SK-N-SH treated with all-trans-retinoic acid at 6 μM for 48 hours (cell line): Measurements from ENCODE around the gene COX6A2.

Experiments used
- ATAC-seq: fragments of 200-7000 bp; cut with Tn5 transposase; 3 replicates; pipeline ENCODE4 v1.9.1; 2020; ENCODE audit warnings: mild to moderate bottlenecking, moderate library complexity
- ARNTL ChIP-seq: fragments of 450-650 bp; formaldehyde crosslinking; IDR thresholded peaks from 2 replicates; pipeline ENCODE4 v1.5.0; 2020; ENCODE audit warnings: low read depth, mild to moderate bottlenecking, moderate library complexity, borderline replicate concordance
- BACH2 ChIP-seq: fragments of 250-450 bp; sonication (Bioruptor Pico); IDR thresholded peaks from 2 replicates; pipeline ENCODE4 v1.9.0; 2021; ENCODE audit warnings: mild to moderate bottlenecking, borderline replicate concordance
- CSDC2 ChIP-seq: fragments of 250-450 bp; sonication (Bioruptor Pico); IDR thresholded peaks from 2 replicates; pipeline ENCODE4 v1.5.0; 2020; ENCODE audit warnings: mild to moderate bottlenecking, moderate library complexity
- GLIS3 ChIP-seq: fragments of 250-450 bp; sonication (Bioruptor Pico); IDR thresholded peaks from 2 replicates; pipeline ENCODE4 v1.5.0; 2020; ENCODE audit warnings: mild to moderate bottlenecking, moderate library complexity
- ISL1 ChIP-seq: fragments of 250-450 bp; sonication (Bioruptor Pico); IDR thresholded peaks from 2 replicates; pipeline ENCODE4 v2.1.2; 2022; ENCODE audit warnings: mild to moderate bottlenecking, moderate library complexity
- OSR1 ChIP-seq: fragments of 250-450 bp; sonication (Bioruptor Pico); IDR thresholded peaks from 2 replicates; pipeline ENCODE4 v1.8.0; 2022; ENCODE audit warnings: moderate library complexity, mild to moderate bottlenecking, inconsistent platforms
- PPARA ChIP-seq: fragments of 250-450 bp; sonication (Bioruptor Pico); IDR thresholded peaks from 2 replicates; pipeline ENCODE4 v1.5.0; 2020; ENCODE audit warnings: mild to moderate bottlenecking, borderline replicate concordance
- RARB ChIP-seq: fragments of 250-450 bp; sonication (Bioruptor Pico); IDR thresholded peaks from 2 replicates; pipeline ENCODE4 v1.8.0; 2021; ENCODE audit warnings: mild to moderate bottlenecking, moderate library complexity
- SNAI2 ChIP-seq: fragments of 250-450 bp; sonication (Bioruptor Pico); IDR thresholded peaks from 2 replicates; pipeline ENCODE4 v1.5.0; 2020; ENCODE audit warnings: mild to moderate bottlenecking, moderate library complexity
- TCF4 ChIP-seq: fragments of 250-450 bp; sonication (Bioruptor Pico); IDR thresholded peaks from 2 replicates; pipeline ENCODE4 v1.8.0; 2021; ENCODE audit warnings: mild to moderate bottlenecking, moderate library complexity, borderline replicate concordance
- TOX ChIP-seq: fragments of 250-450 bp; sonication (Bioruptor Pico); IDR thresholded peaks from 2 replicates; pipeline ENCODE4 v1.8.0; 2021; ENCODE audit warnings: mild to moderate bottlenecking, moderate library complexity, borderline replicate concordance
- TSHZ2 ChIP-seq: fragments of 250-450 bp; sonication (Bioruptor Pico); IDR thresholded peaks from 2 replicates; pipeline ENCODE4 v1.5.0; 2020; ENCODE audit warnings: mild to moderate bottlenecking, moderate library complexity
- ZC3H10 ChIP-seq: fragments of 250-450 bp; sonication (Bioruptor Pico); IDR thresholded peaks from 2 replicates; pipeline ENCODE4 v1.5.1; 2021; ENCODE audit warnings: mild to moderate bottlenecking, moderate library complexity
- ZFP3 ChIP-seq: fragments of 250-450 bp; sonication (Bioruptor Pico); IDR thresholded peaks from 2 replicates; pipeline ENCODE4 v1.5.0; 2020; ENCODE audit warnings: mild to moderate bottlenecking, moderate library complexity
- ZNF565 ChIP-seq: fragments of 450-650 bp; formaldehyde crosslinking; conservative IDR thresholded peaks from 2 replicates; pipeline ENCODE4 v1.5.0; 2020; ENCODE audit warnings: low read depth, mild to moderate bottlenecking, moderate library complexity
- ZNF70 ChIP-seq: fragments of 450-650 bp; formaldehyde crosslinking; IDR thresholded peaks from 2 replicates; pipeline ENCODE4 v1.5.0; 2020; ENCODE audit warnings: mild to moderate bottlenecking, moderate library complexity
- ZNF8 ChIP-seq: fragments of 450-650 bp; formaldehyde crosslinking; IDR thresholded peaks from 2 replicates; pipeline ENCODE4 v1.5.0; 2020; ENCODE audit warnings: mild to moderate bottlenecking, moderate library complexity
- TF ChIP-seq, protein P1 (sequence below): fragments of 250-450 bp; sonication (Bioruptor Pico); IDR thresholded peaks from 2 replicates; pipeline ENCODE4 v1.8.0; 2020; ENCODE audit warnings: mild to moderate bottlenecking, moderate library complexity, borderline replicate concordance
- TF ChIP-seq, protein P2 (sequence below): fragments of 250-450 bp; sonication (Bioruptor Pico); IDR thresholded peaks from 2 replicates; pipeline ENCODE4 v1.5.1; 2021; ENCODE audit warnings: mild to moderate bottlenecking, moderate library complexity
- TF ChIP-seq, protein P3 (sequence below): fragments of 250-450 bp; sonication (Bioruptor Pico); IDR thresholded peaks from 2 replicates; pipeline ENCODE4 v1.5.1; 2020; ENCODE audit warnings: low read depth, mild to moderate bottlenecking, moderate library complexity

The COX6A2 gene

GRCh38 chr16:31412750-31413149, 15.4 kb downstream of the COX6A2 start:
- no peak for TF ChIP-seq TSHZ2
- no peak for TF ChIP-seq ZC3H10 (CRISPR knock-in tag)
- no peak for TF ChIP-seq TCF4
- no peak for TF ChIP-seq GLIS3 (CRISPR knock-in tag)
- no peak for TF ChIP-seq BACH2 (CRISPR knock-in tag)
- TF ChIP-seq RARB = no peak
- TF ChIP-seq CSDC2 (CRISPR knock-in tag) = no peak
- TF ChIP-seq, all 23 proteins: peak for 0
- ATAC-seq = no peak

GRCh38 chr16:31411024-31411844, 16.9 kb downstream of the COX6A2 start:
- TF ChIP-seq PPARA (CRISPR knock-in tag) (no peak), ZFP3 (CRISPR knock-in tag) (no peak), SNAI2 (CRISPR knock-in tag) (no peak), GLIS3 (CRISPR knock-in tag) (no peak), TCF4 (no peak), ARNTL (no peak), CSDC2 (CRISPR knock-in tag) (no peak), ZNF565 (CRISPR knock-in tag) (no peak), ISL1 (CRISPR knock-in tag) (no peak), ZNF70 (CRISPR knock-in tag) (no peak), ZC3H10 (CRISPR knock-in tag) (no peak), ZNF8 (CRISPR knock-in tag) (no peak), TSHZ2 (no peak), OSR1 (CRISPR knock-in tag) (no peak)
- TF ChIP-seq, protein P1, sequence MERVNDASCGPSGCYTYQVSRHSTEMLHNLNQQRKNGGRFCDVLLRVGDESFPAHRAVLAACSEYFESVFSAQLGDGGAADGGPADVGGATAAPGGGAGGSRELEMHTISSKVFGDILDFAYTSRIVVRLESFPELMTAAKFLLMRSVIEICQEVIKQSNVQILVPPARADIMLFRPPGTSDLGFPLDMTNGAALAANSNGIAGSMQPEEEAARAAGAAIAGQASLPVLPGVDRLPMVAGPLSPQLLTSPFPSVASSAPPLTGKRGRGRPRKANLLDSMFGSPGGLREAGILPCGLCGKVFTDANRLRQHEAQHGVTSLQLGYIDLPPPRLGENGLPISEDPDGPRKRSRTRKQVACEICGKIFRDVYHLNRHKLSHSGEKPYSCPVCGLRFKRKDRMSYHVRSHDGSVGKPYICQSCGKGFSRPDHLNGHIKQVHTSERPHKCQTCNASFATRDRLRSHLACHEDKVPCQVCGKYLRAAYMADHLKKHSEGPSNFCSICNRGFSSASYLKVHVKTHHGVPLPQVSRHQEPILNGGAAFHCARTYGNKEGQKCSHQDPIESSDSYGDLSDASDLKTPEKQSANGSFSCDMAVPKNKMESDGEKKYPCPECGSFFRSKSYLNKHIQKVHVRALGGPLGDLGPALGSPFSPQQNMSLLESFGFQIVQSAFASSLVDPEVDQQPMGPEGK (CRISPR knock-in tag) = no peak
- TF ChIP-seq, protein P2, sequence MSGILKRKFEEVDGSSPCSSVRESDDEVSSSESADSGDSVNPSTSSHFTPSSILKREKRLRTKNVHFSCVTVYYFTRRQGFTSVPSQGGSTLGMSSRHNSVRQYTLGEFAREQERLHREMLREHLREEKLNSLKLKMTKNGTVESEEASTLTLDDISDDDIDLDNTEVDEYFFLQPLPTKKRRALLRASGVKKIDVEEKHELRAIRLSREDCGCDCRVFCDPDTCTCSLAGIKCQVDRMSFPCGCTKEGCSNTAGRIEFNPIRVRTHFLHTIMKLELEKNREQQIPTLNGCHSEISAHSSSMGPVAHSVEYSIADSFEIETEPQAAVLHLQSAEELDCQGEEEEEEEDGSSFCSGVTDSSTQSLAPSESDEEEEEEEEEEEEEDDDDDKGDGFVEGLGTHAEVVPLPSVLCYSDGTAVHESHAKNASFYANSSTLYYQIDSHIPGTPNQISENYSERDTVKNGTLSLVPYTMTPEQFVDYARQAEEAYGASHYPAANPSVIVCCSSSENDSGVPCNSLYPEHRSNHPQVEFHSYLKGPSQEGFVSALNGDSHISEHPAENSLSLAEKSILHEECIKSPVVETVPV (CRISPR knock-in tag) = no peak
- TF ChIP-seq, protein P3, sequence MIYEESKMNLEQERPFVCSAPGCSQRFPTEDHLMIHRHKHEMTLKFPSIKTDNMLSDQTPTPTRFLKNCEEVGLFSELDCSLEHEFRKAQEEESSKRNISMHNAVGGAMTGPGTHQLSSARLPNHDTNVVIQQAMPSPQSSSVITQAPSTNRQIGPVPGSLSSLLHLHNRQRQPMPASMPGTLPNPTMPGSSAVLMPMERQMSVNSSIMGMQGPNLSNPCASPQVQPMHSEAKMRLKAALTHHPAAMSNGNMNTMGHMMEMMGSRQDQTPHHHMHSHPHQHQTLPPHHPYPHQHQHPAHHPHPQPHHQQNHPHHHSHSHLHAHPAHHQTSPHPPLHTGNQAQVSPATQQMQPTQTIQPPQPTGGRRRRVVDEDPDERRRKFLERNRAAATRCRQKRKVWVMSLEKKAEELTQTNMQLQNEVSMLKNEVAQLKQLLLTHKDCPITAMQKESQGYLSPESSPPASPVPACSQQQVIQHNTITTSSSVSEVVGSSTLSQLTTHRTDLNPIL = no peak

DNA sequence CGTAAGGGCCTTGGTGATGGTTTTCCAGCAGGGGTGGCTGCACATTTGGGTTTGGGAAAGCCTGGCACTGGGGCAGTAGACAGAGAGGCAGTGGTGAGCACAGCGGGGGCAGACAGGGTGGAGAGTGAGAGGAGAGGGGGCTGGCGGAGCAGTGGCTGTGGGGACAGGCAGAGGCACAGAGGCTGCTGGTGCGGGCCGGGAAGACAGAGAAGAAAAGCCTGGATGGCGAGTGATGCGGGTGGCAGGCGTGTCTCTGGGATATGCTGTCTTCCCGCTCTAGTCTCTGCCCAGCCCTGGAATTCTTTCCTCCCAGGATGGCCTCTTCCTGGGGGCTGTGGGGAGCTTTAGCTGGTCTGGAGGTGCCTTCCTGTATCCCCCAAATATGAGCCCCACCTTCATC, 18.1 kb downstream of the COX6A2 start:
- no peak for ATAC-seq
- TF ChIP-seq OSR1 (CRISPR knock-in tag) (no peak), ISL1 (CRISPR knock-in tag) (no peak), TCF4 (no peak), ZNF565 (CRISPR knock-in tag) (no peak), ARNTL (no peak), ZFP3 (CRISPR knock-in tag) (no peak), ZC3H10 (CRISPR knock-in tag) (no peak), TOX (CRISPR knock-in tag) (no peak), CSDC2 (CRISPR knock-in tag) (no peak)
- TF ChIP-seq, protein P3 = no peak
- TF ChIP-seq, protein P1 (CRISPR knock-in tag) = no peak

More at GRCh38 chr16:31411024-31411844, 16.9 kb downstream of the COX6A2 start:
- ATAC-seq = no peak
